SU-DHL-6 (cell line): ENCODE measurements around the gene ITPR3.

Source experiments
- CTCF ChIP-seq: fragments of 200-600 bp; sonication (generic); IDR thresholded peaks from one replicate; pipeline ENCODE4 v1.5.1; 2017; ENCODE audit warnings: antibody characterized with exemption, mild to moderate bottlenecking, low read length, moderate library complexity; ENCODE audit not compliant: insufficient read depth, poor library complexity, severe bottlenecking
- EZH2phosphoT487 ChIP-seq: fragments of 200-600 bp; sonication (generic), shearing (Covaris generic); conservative IDR thresholded peaks from 2 replicates; pipeline ENCODE4 v1.6.1; 2018; ENCODE audit warnings: mild to moderate bottlenecking, antibody characterized with exemption, low read length, moderate library complexity, mixed read lengths

- no peak for TF ChIP-seq CTCF
- no peak for TF ChIP-seq EZH2phosphoT487
Observed at GRCh38 chr6:33732817-33733708, 111.9 kb downstream of the ITPR3 start.
